HCT116 (cell line): ENCODE measurements around the gene TPK1. TPM values are rescaled to one million over a fixed set of nuclear protein-coding genes. Genes with fewer than 3 reads are reported as not detected.

Experiments
- ATAC-seq: fragments of 200-7000 bp; cut with Tn5 transposase; 2 replicates; pipeline ENCODE4 v1.9.1; 2020; ENCODE audit warnings: mild to moderate bottlenecking, moderate library complexity
- BruUV-seq: library from RNA; stranded (reverse); fragments of 400-500 nt; replicated peaks from 2 replicates; lab custom pipeline; 2021; lab: Mats Ljungman, UMichigan
- CTCF ChIA-PET: fragments of 300-600 bp; sonication (Branson Sonifier 250); formaldehyde crosslinking; loops from one replicate; lab custom pipeline; 2021; ENCODE audit warnings: antibody characterized with exemption; lab: Charles Lee
- POLR2A ChIA-PET: fragments of 300-600, 350-600 bp; sonication (Branson Sonifier 250); formaldehyde crosslinking; loops from one replicate; lab custom pipeline; 2021; ENCODE audit warnings: antibody characterized with exemption; lab: Charles Lee
- RAD21 ChIA-PET, 2 experiments: fragments of 300-600 bp; sonication (Branson Sonifier 250); formaldehyde crosslinking; loops; one replicate each; lab custom pipeline; 2023; ENCODE audit warnings: low total read pairs in 2 of 2; ENCODE audit not compliant: uncharacterized antibody in 2 of 2, unreplicated experiment in 2 of 2, low non-redundant PET in 1 of 2; lab: Charles Lee
- DNase-seq: peaks from one replicate; pipeline ENCODE4 v3.0.0-alpha.2; 2010; ENCODE audit warnings: low read depth, low spot score
- H2AFZ ChIP-seq: fragments of 200-600 bp; shearing (Covaris generic), sonication (generic); 2 replicates; pipeline ENCODE4 v1.6.1; 2017; ENCODE audit warnings: low read depth, mixed run types, mixed read lengths, antibody characterized with exemption, low read length; ENCODE audit not compliant: poor library complexity, severe bottlenecking
- H3K27ac ChIP-seq: 2 replicates; pipeline ENCODE4 v1.5.1; 2012; ENCODE audit warnings: low read depth, low read length
- H3K27me3 ChIP-seq: fragments of 200-600 bp; sonication (generic); 2 replicates; pipeline ENCODE4 v1.6.1; 2016; ENCODE audit warnings: mixed run types, low read length, mixed read lengths; ENCODE audit not compliant: insufficient read depth
- H3K36me3 ChIP-seq, 2 experiments: fragments of 200-500 bp in 1 of 2; fragments of 200-600 bp in 1 of 2; sonication (Bioruptor generic) in 1 of 2; sonication (generic) in 1 of 2; 2 replicates each; pipeline versions ENCODE4 v1.5.1 to v1.6.1; 2014 to 2016; ENCODE audit warnings: low read length in 2 of 2, inconsistent platforms in 1 of 2, mixed read lengths in 1 of 2, mixed run types in 1 of 2; ENCODE audit not compliant: insufficient read depth in 2 of 2, control insufficient read depth in 1 of 2
- H3K4me1 ChIP-seq, 2 experiments: fragments of 200-600 bp in 1 of 2; sonication (generic) in 1 of 2; 2 replicates each; pipeline versions ENCODE4 v1.5.1 to v1.6.1; 2012 to 2017; ENCODE audit warnings: low read length in 2 of 2, inconsistent platforms in 1 of 2, mild to moderate bottlenecking in 1 of 2, mixed read lengths in 1 of 2, mixed run types in 1 of 2, moderate library complexity in 1 of 2; ENCODE audit not compliant: insufficient read depth in 2 of 2, control insufficient read depth in 1 of 2
- H3K4me2 ChIP-seq: fragments of 200-600 bp; sonication (generic); 2 replicates; pipeline ENCODE4 v1.6.1; 2017; ENCODE audit warnings: mixed run types, low read length, mixed read lengths
- H3K4me3 ChIP-seq, 2 experiments: fragments of 200-600 bp in 1 of 2; sonication (generic) in 1 of 2; replicated peaks in 1 of 2; 2 replicates each; pipeline ENCODE4 v1.5.1; 2011 to 2016; ENCODE audit warnings: low read length in 2 of 2, control low read depth in 1 of 2, low read depth in 1 of 2, mild to moderate bottlenecking in 1 of 2, mixed read lengths in 1 of 2, mixed run types in 1 of 2
- H3K79me2 ChIP-seq: fragments of 200-600 bp; sonication (generic); 2 replicates; pipeline ENCODE4 v1.6.1; 2017; ENCODE audit warnings: mild to moderate bottlenecking, mixed run types, low read length, moderate library complexity, mixed read lengths; ENCODE audit not compliant: insufficient read depth
- H3K9ac ChIP-seq: fragments of 200-600 bp; sonication (generic); 2 replicates; pipeline ENCODE4 v1.6.1; 2016; ENCODE audit warnings: low read length, mixed read lengths
- H3K9me2 ChIP-seq: fragments of 200-600 bp; sonication (generic), shearing (Covaris generic); 2 replicates; pipeline ENCODE4 v1.6.1; 2017; ENCODE audit warnings: mixed run types, mild to moderate bottlenecking, moderate library complexity; ENCODE audit not compliant: insufficient read depth
- H3K9me3 ChIP-seq, 2 experiments: fragments of 200-500 bp in 1 of 2; fragments of 200-600 bp in 1 of 2; sonication (Bioruptor generic) in 1 of 2; sonication (generic) in 1 of 2; 2 replicates each; pipeline ENCODE4 v1.6.1; 2014 to 2017; ENCODE audit warnings: low read length in 2 of 2, mixed read lengths in 2 of 2, inconsistent platforms in 1 of 2, low read depth in 1 of 2, mild to moderate bottlenecking in 1 of 2, mixed run types in 1 of 2, moderate library complexity in 1 of 2; ENCODE audit not compliant: control insufficient read depth in 1 of 2, insufficient read depth in 1 of 2
- H4K20me1 ChIP-seq: fragments of 200-600 bp; sonication (generic), shearing (Covaris generic); 2 replicates; pipeline ENCODE4 v1.6.1; 2017; ENCODE audit warnings: mixed run types, mild to moderate bottlenecking, moderate library complexity; ENCODE audit not compliant: insufficient read depth
- ATF3 ChIP-seq: IDR thresholded peaks from 2 replicates; pipeline ENCODE4 v1.6.1; 2012
- CTCF ChIP-seq, 3 experiments: fragments of 200-600 bp in 1 of 3; sonication (generic) in 1 of 3; IDR thresholded peaks in 2 of 3; conservative IDR thresholded peaks in 1 of 3; 2 replicates each; pipeline ENCODE4 v1.5.1; 2012 to 2017; ENCODE audit warnings: low read depth in 2 of 3, low read length in 2 of 3, antibody characterized with exemption in 1 of 3, borderline replicate concordance in 1 of 3, control low read depth in 1 of 3, mild to moderate bottlenecking in 1 of 3, mixed read lengths in 1 of 3, mixed run types in 1 of 3, moderate library complexity in 1 of 3; ENCODE audit not compliant: insufficient read depth in 1 of 3
- EGR1 ChIP-seq: IDR thresholded peaks from 2 replicates; pipeline ENCODE4 v1.6.1; 2012; ENCODE audit warnings: low read depth
- ELF1 ChIP-seq: IDR thresholded peaks from 2 replicates; pipeline ENCODE4 v1.6.1; 2012; ENCODE audit warnings: low read depth, borderline replicate concordance
- EZH2 ChIP-seq: fragments of 200-600 bp; sonication (generic); IDR thresholded peaks from 2 replicates; pipeline ENCODE4 v1.6.1; 2017; ENCODE audit warnings: antibody characterized with exemption, mixed run types
- EZH2phosphoT487 ChIP-seq: fragments of 200-600 bp; IDR thresholded peaks from 2 replicates; pipeline ENCODE4 v1.6.1; 2018; ENCODE audit warnings: antibody characterized with exemption, borderline replicate concordance
- JUND ChIP-seq: IDR thresholded peaks from 2 replicates; pipeline ENCODE4 v1.6.1; 2012
- POLR2A ChIP-seq: IDR thresholded peaks from 2 replicates; pipeline ENCODE4 v1.7.0; 2011; ENCODE audit warnings: borderline replicate concordance; ENCODE audit not compliant: insufficient read depth, insufficient read length; ENCODE audit errors: extremely low read depth
- SP1 ChIP-seq: IDR thresholded peaks from 2 replicates; pipeline ENCODE4 v1.6.1; 2012; ENCODE audit warnings: low read depth
- intact Hi-C: fragments of 100-400 bp; cut with micrococcal nuclease; formaldehyde crosslinking; loops from 2 replicates; pipeline ENCODE4 v1.10.0; 2022
- total RNA-seq: library from RNA; stranded (reverse); gene quantifications from one replicate; pipeline ENCODE4 v1.2.1, GENCODE V29; 2021; ENCODE audit not compliant: unreplicated experiment
- TF ChIP-seq, protein P1 (sequence below): IDR thresholded peaks from 2 replicates; pipeline ENCODE4 v1.6.1; 2012; ENCODE audit warnings: low read depth

The TPK1 gene
- total RNA-seq, 1 experiment from 2014 or later = 5.4 TPM

- Histone ChIP-seq H3K27me3 (no peaks in the 10 kb centered on the region), H3K79me2 (no peaks in the 10 kb centered on the region), H2AFZ (no peak overlapping the region), H3K4me2 (no peak overlapping the region), H4K20me1 (no peaks in the 10 kb centered on the region), H3K4me1 (no peaks in the 10 kb centered on the region), H3K27ac (no peak overlapping the region), H3K9me3 (no peaks in the 10 kb centered on the region), H3K4me3 (no peak overlapping the region), H3K9me2 (no peaks in the 10 kb centered on the region), H3K36me3 (no peaks in the 10 kb centered on the region), H3K9ac (no peak overlapping the region)
- intact Hi-C loops = no loop called here
- ChIA-PET CTCF (no interaction called here), POLR2A (no interaction called here), RAD21 (no interaction called here)
- no peak for ATAC-seq
- BruUV-seq = no TSS peak
- TF ChIP-seq SP1 = no peak
- TF ChIP-seq, protein P1, sequence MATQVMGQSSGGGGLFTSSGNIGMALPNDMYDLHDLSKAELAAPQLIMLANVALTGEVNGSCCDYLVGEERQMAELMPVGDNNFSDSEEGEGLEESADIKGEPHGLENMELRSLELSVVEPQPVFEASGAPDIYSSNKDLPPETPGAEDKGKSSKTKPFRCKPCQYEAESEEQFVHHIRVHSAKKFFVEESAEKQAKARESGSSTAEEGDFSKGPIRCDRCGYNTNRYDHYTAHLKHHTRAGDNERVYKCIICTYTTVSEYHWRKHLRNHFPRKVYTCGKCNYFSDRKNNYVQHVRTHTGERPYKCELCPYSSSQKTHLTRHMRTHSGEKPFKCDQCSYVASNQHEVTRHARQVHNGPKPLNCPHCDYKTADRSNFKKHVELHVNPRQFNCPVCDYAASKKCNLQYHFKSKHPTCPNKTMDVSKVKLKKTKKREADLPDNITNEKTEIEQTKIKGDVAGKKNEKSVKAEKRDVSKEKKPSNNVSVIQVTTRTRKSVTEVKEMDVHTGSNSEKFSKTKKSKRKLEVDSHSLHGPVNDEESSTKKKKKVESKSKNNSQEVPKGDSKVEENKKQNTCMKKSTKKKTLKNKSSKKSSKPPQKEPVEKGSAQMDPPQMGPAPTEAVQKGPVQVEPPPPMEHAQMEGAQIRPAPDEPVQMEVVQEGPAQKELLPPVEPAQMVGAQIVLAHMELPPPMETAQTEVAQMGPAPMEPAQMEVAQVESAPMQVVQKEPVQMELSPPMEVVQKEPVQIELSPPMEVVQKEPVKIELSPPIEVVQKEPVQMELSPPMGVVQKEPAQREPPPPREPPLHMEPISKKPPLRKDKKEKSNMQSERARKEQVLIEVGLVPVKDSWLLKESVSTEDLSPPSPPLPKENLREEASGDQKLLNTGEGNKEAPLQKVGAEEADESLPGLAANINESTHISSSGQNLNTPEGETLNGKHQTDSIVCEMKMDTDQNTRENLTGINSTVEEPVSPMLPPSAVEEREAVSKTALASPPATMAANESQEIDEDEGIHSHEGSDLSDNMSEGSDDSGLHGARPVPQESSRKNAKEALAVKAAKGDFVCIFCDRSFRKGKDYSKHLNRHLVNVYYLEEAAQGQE = no peak
- TF ChIP-seq JUND = no peak
- no peak for TF ChIP-seq POLR2A
- no peak for TF ChIP-seq EZH2phosphoT487
- no peak for TF ChIP-seq ELF1
- no peak for TF ChIP-seq ATF3
- TF ChIP-seq CTCF (IDR thresholded peaks at IDR 0.05 in 2 of 3, conservative IDR thresholded peaks at IDR 0.05 in 1 of 3; ENCODE audit: borderline replicate concordance in 1 of 3, insufficient read depth in 1 of 3, low read depth in 2 of 3, low read length in 2 of 3) = no peak
- TF ChIP-seq EGR1 = no peak
- no peak for TF ChIP-seq EZH2
- no peak for DNase-seq
Observed at GRCh38 chr7:144606261-144606660, 229.6 kb downstream of the TPK1 start.
